GM19328 (cell line): ENCODE data around the gene ZNF138.
"Not testable (repeated sequence)": the region's sequence is repeated elsewhere in the genome, so short reads cannot be mapped to it uniquely, and the experiment has no call there.

ENCODE experiments used
- ATAC-seq: cut with Tn5 transposase; IDR thresholded peaks from one replicate; pipeline ENCODE4 v1.9.1; 2021; ENCODE audit warnings: mild to moderate bottlenecking, moderate library complexity; ENCODE audit not compliant: unreplicated experiment

ZNF138 gene

GRCh38 chr7:64794171-64794844 is at the start of gene ZNF138:
Gene ZNF138, plus strand, starts transcription at chr7:64794428. Its CDS starts 141 bp downstream, at chr7:64794569.
- peak; percentile 100 for ATAC-seq

- no peak for ATAC-seq
These were observed 49.5 kb upstream of the ZNF138 start for GRCh38 chr7:64744680-64745079.

GRCh38 chr7:64747802-64748201 is 46.4 kb upstream of the ZNF138 start:
- no peak for ATAC-seq

GRCh38 chr7:64753032-64753431 is 41.2 kb upstream of the ZNF138 start:
- no peak for ATAC-seq

- no peak for ATAC-seq
These were observed 38.4 kb upstream of the ZNF138 start for GRCh38 chr7:64755865-64756264.

GRCh38 chr7:64758151-64758550 is 36.1 kb upstream of the ZNF138 start:
- ATAC-seq = no peak

- ATAC-seq = no peak
These were observed 25.4 kb upstream of the ZNF138 start for GRCh38 chr7:64768824-64769223.

- no peak for ATAC-seq
These were observed 19.9 kb upstream of the ZNF138 start for GRCh38 chr7:64774204-64774842.

GRCh38 chr7:64775289-64775688 is 18.9 kb upstream of the ZNF138 start:
- no peak for ATAC-seq

- not testable (repeated sequence) for ATAC-seq
These were observed 9.4 kb upstream of the ZNF138 start for GRCh38 chr7:64784842-64785241.

- ATAC-seq = no peak
These were observed 6.9 kb upstream of the ZNF138 start for GRCh38 chr7:64787295-64787694.

- ATAC-seq = not testable (repeated sequence)
These were observed 5.0 kb upstream of the ZNF138 start for GRCh38 chr7:64789241-64789640.

GRCh38 chr7:64793106-64793755 is 997 bp upstream of the ZNF138 start:
- ATAC-seq = no peak

GRCh38 chr7:64795176-64795575 is 948 bp downstream of the ZNF138 start:
- ATAC-seq = no peak

- not testable (repeated sequence) for ATAC-seq
These were observed 4.9 kb downstream of the ZNF138 start for GRCh38 chr7:64799169-64799568.

GRCh38 chr7:64802699-64803098 is 8.5 kb downstream of the ZNF138 start:
- no peak for ATAC-seq

- no peak for ATAC-seq
These were observed 13.6 kb downstream of the ZNF138 start for GRCh38 chr7:64807731-64808365.

GRCh38 chr7:64811767-64812166 is 17.5 kb downstream of the ZNF138 start:
- ATAC-seq = no peak

GRCh38 chr7:64830926-64831325 is 36.7 kb downstream of the ZNF138 start:
- no peak for ATAC-seq

GRCh38 chr7:64832136-64832535 is 37.9 kb downstream of the ZNF138 start:
- no peak for ATAC-seq

GRCh38 chr7:64834989-64835388 is 40.8 kb downstream of the ZNF138 start:
- no peak for ATAC-seq

GRCh38 chr7:64835856-64836255 is 41.6 kb downstream of the ZNF138 start:
- ATAC-seq = not testable (repeated sequence)
